GM23338 (cell line): Measurements from ENCODE around the gene CEBPZ. TPM values are rescaled to one million over a fixed set of nuclear protein-coding genes. Genes with fewer than 3 reads are reported as not detected.

Experiments
- ATAC-seq: fragments of 200-7000 bp; cut with Tn5 transposase; 3 replicates; pipeline ENCODE4 v1.9.1; 2020
- DNase-seq: peaks from one replicate; pipeline ENCODE4 v3.0.0-alpha.2; 2015; ENCODE audit warnings: low spot score
- H2AFZ ChIP-seq: fragments of 200-600 bp; sonication (generic); 2 replicates; pipeline ENCODE4 v1.8.0; 2016; ENCODE audit warnings: antibody characterized with exemption, mild to moderate bottlenecking, moderate library complexity
- H3F3A ChIP-seq: fragments of 200-600 bp; sonication (generic); replicated peaks from 2 replicates; pipeline ENCODE4 v1.8.0; 2017; ENCODE audit warnings: antibody characterized with exemption, mixed run types, low read depth
- H3K27ac ChIP-seq: fragments of 200-600 bp; sonication (generic); 2 replicates; pipeline ENCODE4 v1.6.1; 2016; ENCODE audit warnings: low read depth
- H3K27me3 ChIP-seq: fragments of 200-600 bp; sonication (generic); 2 replicates; pipeline ENCODE4 v1.8.0; 2016; ENCODE audit warnings: mild to moderate bottlenecking, mixed run types, moderate library complexity; ENCODE audit not compliant: insufficient read depth
- H3K36me3 ChIP-seq: fragments of 200-600 bp; sonication (generic); 2 replicates; pipeline ENCODE4 v1.8.0; 2016; ENCODE audit warnings: mild to moderate bottlenecking; ENCODE audit not compliant: insufficient read depth
- H3K4me1 ChIP-seq: fragments of 200-600 bp; sonication (generic); 2 replicates; pipeline ENCODE4 v1.8.0; 2016; ENCODE audit warnings: mild to moderate bottlenecking, moderate library complexity; ENCODE audit not compliant: insufficient read depth
- H3K4me2 ChIP-seq: fragments of 200-600 bp; sonication (generic); 2 replicates; pipeline ENCODE4 v1.7.1; 2017; ENCODE audit warnings: mixed run types
- H3K4me3 ChIP-seq: fragments of 200-600 bp; sonication (generic); 2 replicates; pipeline ENCODE4 v1.6.1; 2016; ENCODE audit warnings: mixed run types
- H3K79me2 ChIP-seq: fragments of 200-600 bp; sonication (generic); replicated peaks from 2 replicates; pipeline ENCODE4 v1.8.0; 2017; ENCODE audit warnings: mild to moderate bottlenecking; ENCODE audit not compliant: insufficient read depth
- H3K9me2 ChIP-seq: fragments of 200-600 bp; sonication (generic); 2 replicates; pipeline ENCODE4 v1.8.0; 2017; ENCODE audit not compliant: insufficient read depth
- H4K20me1 ChIP-seq: fragments of 200-600 bp; sonication (generic); replicated peaks from 2 replicates; pipeline ENCODE4 v1.8.0; 2017; ENCODE audit warnings: mild to moderate bottlenecking; ENCODE audit not compliant: insufficient read depth
- H3K27ac Mint-ChIP-seq: 2 replicates; pipeline ENCODE4 v1.8.0; 2020; ENCODE audit warnings: inconsistent platforms, mild to moderate bottlenecking, moderate library complexity, mixed read lengths
- H3K27me3 Mint-ChIP-seq: 3 replicates; pipeline ENCODE4 v1.8.0; 2022; ENCODE audit warnings: low read depth, mild to moderate bottlenecking, moderate library complexity, mixed read lengths, inconsistent platforms; ENCODE audit not compliant: insufficient read depth, poor library complexity
- H3K36me3 Mint-ChIP-seq: 3 replicates; pipeline ENCODE4 v1.8.0; 2021; ENCODE audit warnings: low read depth, mild to moderate bottlenecking, inconsistent platforms, moderate library complexity, mixed read lengths
- H3K4me1 Mint-ChIP-seq: 3 replicates; pipeline ENCODE4 v1.8.0; 2020; ENCODE audit warnings: mild to moderate bottlenecking, inconsistent platforms, mixed read lengths
- H3K4me3 Mint-ChIP-seq: 3 replicates; pipeline ENCODE4 v1.8.0; 2021; ENCODE audit warnings: moderate library complexity, mild to moderate bottlenecking, inconsistent platforms, mixed read lengths
- H3K9me3 Mint-ChIP-seq: 3 replicates; pipeline ENCODE4 v1.8.0; 2020; ENCODE audit warnings: moderate library complexity, mild to moderate bottlenecking, inconsistent platforms, mixed read lengths
- CREB1 ChIP-seq: fragments of 250-450 bp; sonication (Bioruptor Pico); IDR thresholded peaks from 2 replicates; pipeline ENCODE4 v1.5.0; 2020; ENCODE audit warnings: low read depth, mild to moderate bottlenecking, moderate library complexity
- JUNB ChIP-seq: IDR thresholded peaks from one replicate; pipeline ENCODE4 v1.6.1; 2016; ENCODE audit warnings: antibody characterized with exemption; ENCODE audit not compliant: unreplicated experiment
- POLR2AphosphoS5 ChIP-seq: IDR thresholded peaks from 2 replicates; pipeline ENCODE4 v1.6.1; 2016; ENCODE audit warnings: antibody characterized with exemption, low read depth
- REST ChIP-seq: IDR thresholded peaks from one replicate; pipeline ENCODE4 v1.6.1; 2018; ENCODE audit warnings: antibody characterized with exemption; ENCODE audit not compliant: unreplicated experiment
- ZNF331 ChIP-seq: fragments of 250-450 bp; sonication (Bioruptor Pico); IDR thresholded peaks from 2 replicates; pipeline ENCODE4 v1.5.0; 2020; ENCODE audit warnings: low read depth, mild to moderate bottlenecking, moderate library complexity
- polyA plus RNA-seq: library from polyadenylated mRNA; unstranded; fragments of >200 nt; fragmentation: Nextera tagmentation; extraction: Ambion mirVana; gene quantifications from 2 replicates; pipeline ENCODE4 v1.2.1, GENCODE V29; 2016
- total RNA-seq: library from RNA; depleted of rRNA; stranded (reverse); fragments of >200 nt; shearing (Covaris generic); gene quantifications from 2 replicates; pipeline ENCODE4 v1.2.3, GENCODE V29; 2014

CEBPZ gene
- total and polyA plus RNA-seq, 2 experiments from 2014 or later: 133 to 185 TPM

GRCh38 chr2:37156857-37157714 lies 74.3 kb downstream of the CEBPZ start, which contains the start of gene EIF2AK2:
EIF2AK2 (minus strand) TSS chr2:37156980; CDS start chr2:37147806, 9,174 bp downstream.
- Histone ChIP-seq H3K36me3 (no peaks in the 10 kb centered on the region), H3K4me1 (peaks cover 30% of the 10 kb centered on the region), H3F3A (0 out of 2 replicates have a peak, but pooled peaks cover 6% of the 10 kb centered on the region), H3K4me2 (peak within 1 kb of the TSS; percentile 94), H3K27me3 (peaks cover 4% of the 10 kb centered on the region; the same call in 1 of the 2 replicates), H3K27ac (0 out of 2 replicates have a peak within 1 kb of the TSS, but pooled peaks have one; percentile 32), H3K9me2 (no peaks in the 10 kb centered on the region), H3K4me3 (peak within 1 kb of the TSS; percentile 86), H3K79me2 (peaks cover 37% of the 10 kb centered on the region), H2AFZ (peak within 1 kb of the TSS; percentile 95), H4K20me1 (no peaks in the 10 kb centered on the region)
- Mint-ChIP-seq H3K27me3 (peaks cover 9% of the 10 kb centered on the region), H3K9me3 (no peaks in the 10 kb centered on the region; the same call in 2 of the 3 replicates), H3K27ac (peak within 1 kb of the TSS; percentile 39; the same call in 1 of the 2 replicates), H3K36me3 (peaks cover 23% of the 10 kb centered on the region), H3K4me3 (peak within 1 kb of the TSS; percentile 80), H3K4me1 (peaks cover 22% of the 10 kb centered on the region)
- TF ChIP-seq POLR2AphosphoS5 (peak; percentile 52), ZNF331 (CRISPR knock-in tag) (no peak)
- peak; percentile 93 for ATAC-seq
- DNase-seq: peak; percentile 95

- TF ChIP-seq CREB1 (CRISPR knock-in tag) (no peak), JUNB (no peak), REST (no peak), POLR2AphosphoS5 (no peak)
- Mint-ChIP-seq H3K27me3 (peaks cover 9% of the 10 kb centered on the region), H3K36me3 (peaks cover 23% of the 10 kb centered on the region), H3K4me1 (peaks cover 25% of the 10 kb centered on the region), H3K4me3 (peak overlapping the region; percentile 80), H3K27ac (peak overlapping the region; percentile 39; the same call in 1 of the 2 replicates), H3K9me3 (no peaks in the 10 kb centered on the region; the same call in 2 of the 3 replicates)
- Histone ChIP-seq H3K4me2 (peak overlapping the region; percentile 94), H3K4me1 (peaks cover 33% of the 10 kb centered on the region), H3K4me3 (peak overlapping the region; percentile 86), H2AFZ (peak overlapping the region; percentile 95), H3K27ac (0 out of 2 replicates have a peak overlapping the region, but pooled peaks have one; percentile 32), H3F3A (0 out of 2 replicates have a peak, but pooled peaks cover 6% of the 10 kb centered on the region), H3K9me2 (no peaks in the 10 kb centered on the region), H3K27me3 (peaks cover 4% of the 10 kb centered on the region; the same call in 1 of the 2 replicates), H3K79me2 (peaks cover 45% of the 10 kb centered on the region), H4K20me1 (no peaks in the 10 kb centered on the region), H3K36me3 (no peaks in the 10 kb centered on the region)
- ATAC-seq (peak; percentile 15), DNase-seq (peak; percentile 29)
Observed at GRCh38 chr2:37156071-37156856, 75.1 kb downstream of the CEBPZ start.
